Measurements from ENCODE around the gene HS6ST2.

DNA sequence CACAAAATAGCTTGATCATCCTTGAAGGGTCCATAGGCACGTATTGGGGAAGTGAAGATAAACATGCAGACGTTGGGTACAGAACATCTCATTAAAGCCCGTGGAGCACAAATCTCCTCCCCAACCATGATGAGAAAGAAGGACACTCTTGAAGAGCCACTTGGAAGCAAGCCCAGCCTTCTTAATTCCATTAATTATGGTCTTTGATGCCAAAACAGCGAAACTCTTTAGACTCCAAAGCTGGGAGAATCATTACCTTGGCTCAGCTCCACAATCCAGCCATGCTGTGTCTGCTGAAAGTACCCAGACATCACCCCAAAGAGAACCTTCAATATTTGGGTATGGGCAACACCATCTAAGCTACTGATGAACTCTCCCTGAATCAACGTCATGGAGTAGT is 300.6 kb downstream of the HS6ST2 start:
- TF ChIP-seq ZNF212 (CRISPR knock-in tag; IDR thresholded peaks at IDR 0.05) (no peak), BRCA1 (IDR thresholded peaks at IDR 0.05) (no peak), BRCA1 (CRISPR knock-in tag; IDR thresholded peaks at IDR 0.05) (no peak), ELF4 (CRISPR knock-in tag; IDR thresholded peaks at IDR 0.05) (no peak), PRPF4 (IDR thresholded peaks at IDR 0.05; ENCODE audit: insufficient read depth, low read depth, low read length, poor library complexity, severe bottlenecking) (no peak), CTCF (IDR thresholded peaks at IDR 0.05 in 2 of 3, conservative IDR thresholded peaks at IDR 0.05 in 1 of 3; ENCODE audit: insufficient read depth in 2 of 3, low read depth in 1 of 3, low read length in 3 of 3) (no peak), SIX5 (IDR thresholded peaks at IDR 0.05; ENCODE audit: borderline replicate concordance in 1 of 2, insufficient read depth in 1 of 2, low read depth in 1 of 2, low read length in 2 of 2) (no peak), SREBF2 (CRISPR knock-in tag; IDR thresholded peaks at IDR 0.05) (no peak), RFX5 (IDR thresholded peaks at IDR 0.05; ENCODE audit: low read depth, low read length) (no peak), MED1 (CRISPR knock-in tag; IDR thresholded peaks at IDR 0.05; ENCODE audit: borderline replicate concordance) (no peak)
- TF ChIP-seq, protein P1, sequence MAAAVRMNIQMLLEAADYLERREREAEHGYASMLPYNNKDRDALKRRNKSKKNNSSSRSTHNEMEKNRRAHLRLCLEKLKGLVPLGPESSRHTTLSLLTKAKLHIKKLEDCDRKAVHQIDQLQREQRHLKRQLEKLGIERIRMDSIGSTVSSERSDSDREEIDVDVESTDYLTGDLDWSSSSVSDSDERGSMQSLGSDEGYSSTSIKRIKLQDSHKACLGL (CRISPR knock-in tag; IDR thresholded peaks at IDR 0.05; ENCODE audit: borderline replicate concordance, poor library complexity, severe bottlenecking) = no peak

Measured in K562 (cell line).